ENCODE data around the gene HERPUD1. TPM values are rescaled to one million over a fixed set of nuclear protein-coding genes. Genes with fewer than 3 reads are reported as not detected.

Gene HERPUD1
- total RNA-seq, 1 experiment from 2014 or later: 30.8 TPM

DNA sequence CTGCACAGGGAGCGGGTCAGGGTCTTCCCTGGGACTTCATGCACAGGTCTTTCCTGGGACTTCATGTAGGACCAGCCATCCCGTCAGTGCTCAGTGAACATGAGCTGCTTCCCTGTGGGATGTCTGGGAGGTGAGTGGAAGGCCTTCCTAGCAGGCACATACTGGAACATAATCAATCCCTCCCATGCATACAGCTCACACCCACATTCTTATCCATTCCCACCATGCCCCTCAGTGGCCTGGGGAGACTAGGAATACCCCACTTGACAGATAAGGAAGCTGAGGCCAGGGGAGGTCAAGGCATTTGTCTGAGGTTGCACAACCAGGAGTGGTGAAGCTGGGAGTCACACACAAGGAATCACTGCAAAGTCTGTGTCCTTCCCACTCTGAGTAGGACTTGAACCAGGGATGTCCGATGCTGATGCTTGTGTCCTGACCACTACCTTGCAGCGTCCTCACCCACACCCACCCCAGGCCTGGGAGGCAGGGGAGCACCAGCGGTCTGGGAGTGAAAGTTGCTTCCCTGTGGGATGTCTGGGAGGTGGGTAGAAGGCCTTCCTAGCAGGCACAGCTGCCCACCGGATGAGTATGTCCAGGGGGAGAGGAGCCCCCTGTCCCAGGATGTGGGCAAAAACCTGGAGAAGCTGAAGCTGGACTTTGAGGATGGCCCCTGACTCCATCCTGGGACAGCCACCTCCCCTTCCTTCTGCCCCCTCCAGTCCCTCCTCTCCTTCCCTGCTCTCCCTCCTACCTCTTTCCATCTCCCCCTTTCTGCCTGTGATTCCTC lies 56.4 kb downstream of the HERPUD1 start:
- Mint-ChIP-seq H3K27ac (no peak overlapping the region), H3K4me1 (peaks cover 30% of the 10 kb centered on the region), H3K9me3 (no peaks in the 10 kb centered on the region), H3K4me3 (peak overlapping the region; percentile 84), H3K36me3 (no peaks in the 10 kb centered on the region), H3K27me3 (ENCODE audit: low read depth) (peaks cover 44% of the 10 kb centered on the region)
- DNase-seq (ENCODE audit: low spot score): no peak
- POLR2A ChIA-PET: no interaction called here
- TF ChIP-seq ZNF416 (CRISPR knock-in tag; IDR thresholded peaks at IDR 0.05) (no peak), CREB1 (CRISPR knock-in tag; IDR thresholded peaks at IDR 0.05) (no peak)
- TF ChIP-seq, protein P1, sequence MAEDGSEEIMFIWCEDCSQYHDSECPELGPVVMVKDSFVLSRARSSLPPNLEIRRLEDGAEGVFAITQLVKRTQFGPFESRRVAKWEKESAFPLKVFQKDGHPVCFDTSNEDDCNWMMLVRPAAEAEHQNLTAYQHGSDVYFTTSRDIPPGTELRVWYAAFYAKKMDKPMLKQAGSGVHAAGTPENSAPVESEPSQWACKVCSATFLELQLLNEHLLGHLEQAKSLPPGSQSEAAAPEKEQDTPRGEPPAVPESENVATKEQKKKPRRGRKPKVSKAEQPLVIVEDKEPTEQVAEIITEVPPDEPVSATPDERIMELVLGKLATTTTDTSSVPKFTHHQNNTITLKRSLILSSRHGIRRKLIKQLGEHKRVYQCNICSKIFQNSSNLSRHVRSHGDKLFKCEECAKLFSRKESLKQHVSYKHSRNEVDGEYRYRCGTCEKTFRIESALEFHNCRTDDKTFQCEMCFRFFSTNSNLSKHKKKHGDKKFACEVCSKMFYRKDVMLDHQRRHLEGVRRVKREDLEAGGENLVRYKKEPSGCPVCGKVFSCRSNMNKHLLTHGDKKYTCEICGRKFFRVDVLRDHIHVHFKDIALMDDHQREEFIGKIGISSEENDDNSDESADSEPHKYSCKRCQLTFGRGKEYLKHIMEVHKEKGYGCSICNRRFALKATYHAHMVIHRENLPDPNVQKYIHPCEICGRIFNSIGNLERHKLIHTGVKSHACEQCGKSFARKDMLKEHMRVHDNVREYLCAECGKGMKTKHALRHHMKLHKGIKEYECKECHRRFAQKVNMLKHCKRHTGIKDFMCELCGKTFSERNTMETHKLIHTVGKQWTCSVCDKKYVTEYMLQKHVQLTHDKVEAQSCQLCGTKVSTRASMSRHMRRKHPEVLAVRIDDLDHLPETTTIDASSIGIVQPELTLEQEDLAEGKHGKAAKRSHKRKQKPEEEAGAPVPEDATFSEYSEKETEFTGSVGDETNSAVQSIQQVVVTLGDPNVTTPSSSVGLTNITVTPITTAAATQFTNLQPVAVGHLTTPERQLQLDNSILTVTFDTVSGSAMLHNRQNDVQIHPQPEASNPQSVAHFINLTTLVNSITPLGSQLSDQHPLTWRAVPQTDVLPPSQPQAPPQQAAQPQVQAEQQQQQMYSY (CRISPR knock-in tag; IDR thresholded peaks at IDR 0.05): peak; percentile 35; the same call in 1 of the 2 replicates
- CTCF ChIA-PET: interaction anchor here (1.3 to 1.5 kb wide), 2 partner anchors 7 to 109 kb away, joined by 3 to 7 read pairs; no protein-coding TSS in a partner anchor
- ATAC-seq: no peak; the same call in 1 of the 2 replicates

DNA sequence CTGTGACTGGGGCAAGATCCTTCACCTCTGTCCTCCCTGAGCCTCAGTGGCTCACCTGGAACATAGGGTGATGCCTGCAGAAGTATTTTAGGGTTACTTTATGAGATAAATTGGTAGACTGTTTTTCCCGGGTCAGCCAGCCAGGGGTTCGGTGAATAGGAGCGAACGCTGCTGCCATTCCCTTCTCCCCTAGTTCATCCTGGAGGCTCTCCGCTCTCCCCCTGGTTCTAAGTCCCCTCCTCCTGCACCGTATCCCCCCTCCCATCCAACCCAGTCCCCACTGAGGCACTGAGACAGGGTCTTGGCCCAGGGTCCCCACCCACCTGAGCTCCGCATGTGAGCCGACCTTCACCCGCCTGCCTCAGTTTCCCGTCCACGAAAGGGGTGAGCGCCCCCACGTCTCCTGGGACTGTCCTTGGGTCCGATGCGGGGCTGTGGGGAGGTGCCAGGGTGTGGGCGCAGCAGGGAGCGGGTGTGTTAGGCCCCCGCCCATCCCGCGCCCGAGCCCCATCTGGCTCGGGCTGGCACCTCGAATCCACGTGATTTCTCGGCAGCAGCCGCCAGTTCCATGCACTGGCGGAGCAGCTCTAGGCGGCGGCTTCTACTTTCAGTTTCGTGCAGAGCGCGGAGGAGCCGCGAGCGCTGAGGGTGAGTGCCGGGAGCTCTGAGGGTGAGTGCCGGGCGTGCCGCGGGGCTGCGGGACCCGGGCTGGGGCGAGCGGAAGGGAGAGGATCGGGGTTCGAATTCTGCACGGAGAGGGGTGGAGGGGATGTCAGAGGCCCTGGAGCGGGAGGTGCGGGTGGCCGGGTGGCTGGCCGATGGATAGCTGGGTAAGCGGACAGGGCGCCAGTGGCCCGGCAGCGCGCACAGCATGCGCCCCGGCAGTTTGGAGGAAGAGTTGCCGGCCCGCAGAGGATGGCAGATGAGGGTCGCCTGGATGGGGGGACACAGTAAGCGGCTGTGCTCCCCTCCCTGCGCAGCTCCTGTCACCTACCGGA lies 57.3 kb downstream of the HERPUD1 start, which contains the start of gene NLRC5:
TSS of gene NLRC5 (plus strand) at position 610 of the 998 bp plus-strand sequence. CDS start 31,156 bp downstream, outside the sequence.
- no peak within 1 kb of the TSS for H3K27ac Mint-ChIP-seq
- peak; percentile 68 for DNase-seq (ENCODE audit: low spot score)
- peaks cover 25% of the 10 kb centered on the region for H3K4me1 Mint-ChIP-seq
- peaks cover 44% of the 10 kb centered on the region for H3K27me3 Mint-ChIP-seq (ENCODE audit: low read depth)
- TF ChIP-seq GABPB1 (CRISPR knock-in tag; IDR thresholded peaks at IDR 0.05): peak; percentile 56; the same call in 1 of the 2 replicates
- TF ChIP-seq SP1 (CRISPR knock-in tag; conservative IDR thresholded peaks at IDR 0.05): no peak; the same call in 1 of the 2 replicates
- TF ChIP-seq, protein P2, sequence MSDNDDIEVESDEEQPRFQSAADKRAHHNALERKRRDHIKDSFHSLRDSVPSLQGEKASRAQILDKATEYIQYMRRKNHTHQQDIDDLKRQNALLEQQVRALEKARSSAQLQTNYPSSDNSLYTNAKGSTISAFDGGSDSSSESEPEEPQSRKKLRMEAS (CRISPR knock-in tag; IDR thresholded peaks at IDR 0.05): peak; percentile 73; the same call in 1 of the 2 replicates
- 0 out of 2 replicates have a peak, but pooled peaks have one; percentile 23 for TF ChIP-seq ZNF263 (CRISPR knock-in tag; IDR thresholded peaks at IDR 0.05; ENCODE audit: low read depth)
- TF ChIP-seq, protein P3, sequence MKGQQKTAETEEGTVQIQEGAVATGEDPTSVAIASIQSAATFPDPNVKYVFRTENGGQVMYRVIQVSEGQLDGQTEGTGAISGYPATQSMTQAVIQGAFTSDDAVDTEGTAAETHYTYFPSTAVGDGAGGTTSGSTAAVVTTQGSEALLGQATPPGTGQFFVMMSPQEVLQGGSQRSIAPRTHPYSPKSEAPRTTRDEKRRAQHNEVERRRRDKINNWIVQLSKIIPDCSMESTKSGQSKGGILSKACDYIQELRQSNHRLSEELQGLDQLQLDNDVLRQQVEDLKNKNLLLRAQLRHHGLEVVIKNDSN (CRISPR knock-in tag; IDR thresholded peaks at IDR 0.05): 0 out of 2 replicates have a peak, but pooled peaks have one; percentile 38
- TF ChIP-seq, protein P4, sequence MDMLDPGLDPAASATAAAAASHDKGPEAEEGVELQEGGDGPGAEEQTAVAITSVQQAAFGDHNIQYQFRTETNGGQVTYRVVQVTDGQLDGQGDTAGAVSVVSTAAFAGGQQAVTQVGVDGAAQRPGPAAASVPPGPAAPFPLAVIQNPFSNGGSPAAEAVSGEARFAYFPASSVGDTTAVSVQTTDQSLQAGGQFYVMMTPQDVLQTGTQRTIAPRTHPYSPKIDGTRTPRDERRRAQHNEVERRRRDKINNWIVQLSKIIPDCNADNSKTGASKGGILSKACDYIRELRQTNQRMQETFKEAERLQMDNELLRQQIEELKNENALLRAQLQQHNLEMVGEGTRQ (CRISPR knock-in tag; IDR thresholded peaks at IDR 0.05): peak; percentile 60; the same call in 1 of the 2 replicates
- peak; percentile 54; the same call in 1 of the 2 replicates for TF ChIP-seq FOXP1 (CRISPR knock-in tag; IDR thresholded peaks at IDR 0.05; ENCODE audit: borderline replicate concordance)
- TF ChIP-seq ZNF317 (CRISPR knock-in tag; IDR thresholded peaks at IDR 0.05; ENCODE audit: borderline replicate concordance, low read depth): no peak
- ATAC-seq: peak; percentile 86
- H3K9me3 Mint-ChIP-seq: no peaks in the 10 kb centered on the region
- CTCF ChIA-PET: interaction anchor here (0.8 to 1.5 kb wide), 7 partner anchors 8 to 428 kb away, joined by 3 to 11 read pairs (median 4); no protein-coding TSS in a partner anchor
- no peaks in the 10 kb centered on the region for H3K36me3 Mint-ChIP-seq
- POLR2A ChIA-PET: no interaction called here
- peak within 1 kb of the TSS; percentile 84 for H3K4me3 Mint-ChIP-seq

DNA sequence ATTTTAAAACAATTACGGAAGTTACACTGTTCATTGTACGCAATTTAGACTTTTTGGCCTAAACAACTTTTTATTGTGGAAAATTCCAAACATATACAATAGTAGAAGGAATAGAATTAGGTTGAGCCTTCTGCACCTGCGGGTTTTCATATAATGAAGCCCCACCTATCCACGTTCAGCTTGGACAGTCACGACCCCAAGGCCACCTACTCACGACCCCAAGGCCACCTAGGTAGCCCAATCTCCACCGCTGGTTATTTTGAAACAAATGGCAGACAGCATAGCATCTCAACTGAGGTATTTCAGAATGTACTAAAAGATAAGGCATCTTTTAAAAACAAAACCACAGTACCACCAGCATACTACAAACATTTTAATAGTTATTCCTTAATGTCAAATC lies 58.0 kb downstream of the HERPUD1 start:
- ChIA-PET POLR2A (no interaction called here), CTCF (interaction anchor here (0.8 to 1.5 kb wide), 7 partner anchors 9 to 427 kb away, joined by 3 to 11 read pairs (median 4); no protein-coding TSS in a partner anchor)
- peak overlapping the region; percentile 84 for H3K4me3 Mint-ChIP-seq
- no peaks in the 10 kb centered on the region for H3K9me3 Mint-ChIP-seq
- H3K36me3 Mint-ChIP-seq: no peaks in the 10 kb centered on the region
- no peak for TF ChIP-seq GTF2I (CRISPR knock-in tag; conservative IDR thresholded peaks at IDR 0.05)
- 0 out of 2 replicates have a peak, but pooled peaks have one; percentile 7 for TF ChIP-seq ZNF263 (CRISPR knock-in tag; IDR thresholded peaks at IDR 0.05; ENCODE audit: low read depth)
- TF ChIP-seq NFYB (CRISPR knock-in tag; conservative IDR thresholded peaks at IDR 0.05; ENCODE audit: low read depth): no peak
- no peak for TF ChIP-seq TEAD1 (CRISPR knock-in tag; IDR thresholded peaks at IDR 0.05)
- TF ChIP-seq ZBTB21 (CRISPR knock-in tag; IDR thresholded peaks at IDR 0.05; ENCODE audit: borderline replicate concordance): no peak
- TF ChIP-seq, protein P5, sequence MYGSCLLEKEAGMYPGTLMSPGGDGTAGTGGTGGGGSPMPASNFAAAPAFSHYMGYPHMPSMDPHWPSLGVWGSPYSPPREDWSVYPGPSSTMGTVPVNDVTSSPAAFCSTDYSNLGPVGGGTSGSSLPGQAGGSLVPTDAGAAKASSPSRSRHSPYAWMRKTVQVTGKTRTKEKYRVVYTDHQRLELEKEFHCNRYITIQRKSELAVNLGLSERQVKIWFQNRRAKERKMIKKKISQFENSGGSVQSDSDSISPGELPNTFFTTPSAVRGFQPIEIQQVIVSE (CRISPR knock-in tag; IDR thresholded peaks at IDR 0.05; ENCODE audit: borderline replicate concordance): no peak
- no peak for TF ChIP-seq ATF1 (CRISPR knock-in tag; IDR thresholded peaks at IDR 0.05)
- no peak for TF ChIP-seq HMGA2 (CRISPR knock-in tag; IDR thresholded peaks at IDR 0.05)
- TF ChIP-seq, protein P6, sequence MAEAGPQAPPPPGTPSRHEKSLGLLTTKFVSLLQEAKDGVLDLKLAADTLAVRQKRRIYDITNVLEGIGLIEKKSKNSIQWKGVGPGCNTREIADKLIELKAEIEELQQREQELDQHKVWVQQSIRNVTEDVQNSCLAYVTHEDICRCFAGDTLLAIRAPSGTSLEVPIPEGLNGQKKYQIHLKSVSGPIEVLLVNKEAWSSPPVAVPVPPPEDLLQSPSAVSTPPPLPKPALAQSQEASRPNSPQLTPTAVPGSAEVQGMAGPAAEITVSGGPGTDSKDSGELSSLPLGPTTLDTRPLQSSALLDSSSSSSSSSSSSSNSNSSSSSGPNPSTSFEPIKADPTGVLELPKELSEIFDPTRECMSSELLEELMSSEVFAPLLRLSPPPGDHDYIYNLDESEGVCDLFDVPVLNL (CRISPR knock-in tag; IDR thresholded peaks at IDR 0.05; ENCODE audit: borderline replicate concordance, low read depth): no peak
- H3K27ac Mint-ChIP-seq: no peak overlapping the region
- ATAC-seq (no peak), DNase-seq (ENCODE audit: low spot score) (no peak)
- peaks cover 47% of the 10 kb centered on the region for H3K27me3 Mint-ChIP-seq (ENCODE audit: low read depth)
- H3K4me1 Mint-ChIP-seq: peaks cover 21% of the 10 kb centered on the region

Measured in WTC11 (cell line).